Omental fat pad (tissue), 4 donors: Measurements from ENCODE around the gene DCUN1D3. TPM values are rescaled to one million over a fixed set of nuclear protein-coding genes. Genes with fewer than 3 reads are reported as not detected.

Source experiments
- small RNA-seq: library from RNA; depleted of rRNA; stranded (forward); fragments of <200 nt; gene quantifications from one replicate; pipeline ENCODE3, GENCODE V24; 2016
- total RNA-seq, 4 donors: library from RNA; depleted of rRNA; stranded (reverse); fragments of >200 nt; gene quantifications; one replicate each; pipeline ENCODE4 v1.1.0, GENCODE V29; 2016

Gene DCUN1D3
- total RNA-seq, 4 donors from 2014 or later: 37.4 to 103 (median 79.9) TPM

Small RNA genes within 50 kb of the gene (small RNA-seq; reads per million reads assigned to genes)
- not detected for gene RF00618

Other genes starting within 250 kb of the DCUN1D3 start
- 1 to 10 TPM in 2 of 4 donors, not detected in 2; 1.2 to 2.3 TPM for gene ACSM1, start 202.7 kb downstream of the DCUN1D3 start, total RNA-seq
- gene THUMPD1, start 158.5 kb downstream of the DCUN1D3 start, total RNA-seq: 10 to 100 TPM; 44.6 to 59.9 (median 45.5) TPM
- 10 to 100 TPM in 2 of 4 donors, 1 to 10 TPM in 2; 7.2 to 82.9 (median 10.9) TPM for gene ACSM3, start 136.3 kb downstream of the DCUN1D3 start, total RNA-seq
- 10 to 100 TPM in 3 of 4 donors, 1 to 10 TPM in 1; 7.7 to 16.3 (median 12.9) TPM for gene ERI2, start 93.9 kb downstream of the DCUN1D3 start, total RNA-seq
- gene REXO5, start 93.8 kb downstream of the DCUN1D3 start, total RNA-seq: 1 to 10 TPM; 1.7 to 4.6 (median 3.0) TPM
- 10 to 100 TPM; 31.3 to 68.3 (median 50.3) TPM for gene LYRM1, start 413 bp upstream of the DCUN1D3 start, total RNA-seq